H9 (cell line): ENCODE results near the gene LAYN. TPM values are rescaled to one million over a fixed set of nuclear protein-coding genes. Genes with fewer than 3 reads are reported as not detected.

ENCODE experiments used
- DNase-seq: peaks from one replicate; pipeline ENCODE4 v3.0.0-alpha.2; 2017
- H2AFZ ChIP-seq: one replicate; pipeline ENCODE4 v1.6.1; 2013; ENCODE audit warnings: mild to moderate bottlenecking, low read length, control low read depth, moderate library complexity
- H2AK5ac ChIP-seq: 2 replicates; pipeline ENCODE4 v1.6.1; 2013; ENCODE audit warnings: low read length, control low read depth, mixed read lengths; ENCODE audit not compliant: insufficient read length
- H2BK120ac ChIP-seq: one replicate; pipeline ENCODE4 v1.6.1; 2013; ENCODE audit warnings: low read depth, mild to moderate bottlenecking, low read length, control low read depth, inconsistent platforms; ENCODE audit not compliant: poor library complexity, severe bottlenecking
- H2BK12ac ChIP-seq: 2 replicates; pipeline ENCODE4 v1.6.1; 2013; ENCODE audit warnings: low read length, control low read depth, mixed read lengths, low read depth; ENCODE audit not compliant: insufficient read length
- H2BK15ac ChIP-seq: 2 replicates; pipeline ENCODE4 v1.6.1; 2013; ENCODE audit warnings: low read depth, low read length, control low read depth
- H2BK20ac ChIP-seq: one replicate; pipeline ENCODE4 v1.6.1; 2013; ENCODE audit warnings: low read depth, mild to moderate bottlenecking, low read length, control low read depth, inconsistent platforms; ENCODE audit not compliant: poor library complexity, severe bottlenecking
- H2BK5ac ChIP-seq: 2 replicates; pipeline ENCODE4 v1.6.1; 2013; ENCODE audit warnings: low read length, control low read depth, mixed read lengths; ENCODE audit not compliant: insufficient read length
- H3K14ac ChIP-seq: 2 replicates; pipeline ENCODE4 v1.6.1; 2013; ENCODE audit warnings: low read length, control low read depth; ENCODE audit not compliant: insufficient read depth
- H3K18ac ChIP-seq: 2 replicates; pipeline ENCODE4 v1.6.1; 2013; ENCODE audit warnings: low read depth, mild to moderate bottlenecking, mixed read lengths, low read length, control low read depth; ENCODE audit not compliant: insufficient read length
- H3K23ac ChIP-seq: 2 replicates; pipeline ENCODE4 v1.6.1; 2013; ENCODE audit warnings: low read length, control low read depth, mixed read lengths, low read depth; ENCODE audit not compliant: insufficient read length
- H3K23me2 ChIP-seq: 2 replicates; pipeline ENCODE4 v1.6.1; 2013; ENCODE audit warnings: low read depth, mild to moderate bottlenecking, mixed read lengths, low read length, control low read depth; ENCODE audit not compliant: insufficient read length, poor library complexity, severe bottlenecking
- H3K27ac ChIP-seq: 2 replicates; pipeline ENCODE4 v1.5.1; 2013; ENCODE audit warnings: low read length, control low read depth, mixed read lengths, low read depth; ENCODE audit not compliant: insufficient read length
- H3K27me3 ChIP-seq: 2 replicates; pipeline ENCODE4 v1.6.1; 2013; ENCODE audit warnings: low read length, control low read depth, inconsistent platforms; ENCODE audit not compliant: insufficient read depth
- H3K4ac ChIP-seq: 2 replicates; pipeline ENCODE4 v1.6.1; 2013; ENCODE audit warnings: low read depth, mild to moderate bottlenecking, control low read depth, inconsistent platforms, low read length, moderate library complexity
- H3K4me1 ChIP-seq: 2 replicates; pipeline ENCODE4 v1.6.1; 2013; ENCODE audit warnings: low read length, control low read depth, inconsistent platforms; ENCODE audit not compliant: insufficient read depth
- H3K4me2 ChIP-seq: 2 replicates; pipeline ENCODE4 v1.6.1; 2013; ENCODE audit warnings: low read length, control low read depth, mixed read lengths; ENCODE audit not compliant: insufficient read length, insufficient read depth
- H3K56ac ChIP-seq: 2 replicates; pipeline ENCODE4 v1.6.1; 2013; ENCODE audit warnings: low read depth, mild to moderate bottlenecking, mixed read lengths, low read length, control low read depth; ENCODE audit not compliant: insufficient read length
- H3K79me1 ChIP-seq: 2 replicates; pipeline ENCODE4 v1.6.1; 2013; ENCODE audit warnings: low read depth, mild to moderate bottlenecking, moderate library complexity, low read length, control low read depth, inconsistent platforms; ENCODE audit not compliant: insufficient read depth, poor library complexity, severe bottlenecking
- H3K79me2 ChIP-seq: 2 replicates; pipeline ENCODE4 v1.6.1; 2013; ENCODE audit warnings: low read length, control low read depth, inconsistent platforms; ENCODE audit not compliant: insufficient read depth
- H3K9ac ChIP-seq: 2 replicates; pipeline ENCODE4 v1.6.1; 2013; ENCODE audit warnings: low read length, control low read depth, mixed read lengths; ENCODE audit not compliant: insufficient read length; ENCODE audit errors: extremely low read depth
- H3K9me3 ChIP-seq: one replicate; pipeline ENCODE4 v1.6.1; 2013; ENCODE audit warnings: low read depth, low read length, inconsistent platforms; ENCODE audit not compliant: control insufficient read depth
- H3T11ph ChIP-seq: one replicate; pipeline ENCODE4 v1.6.1; 2013; ENCODE audit warnings: mild to moderate bottlenecking, low read length, control low read depth, inconsistent platforms
- H4K20me1 ChIP-seq: one replicate; pipeline ENCODE4 v1.6.1; 2013; ENCODE audit not compliant: control insufficient read depth, insufficient read length, insufficient read depth
- H4K5ac ChIP-seq: 2 replicates; pipeline ENCODE4 v1.6.1; 2013; ENCODE audit warnings: low read depth, mild to moderate bottlenecking, mixed read lengths, low read length, control low read depth; ENCODE audit not compliant: insufficient read length
- H4K8ac ChIP-seq: replicated peaks from 2 replicates; pipeline ENCODE4 v1.6.1; 2013; ENCODE audit warnings: low read length, control low read depth, mixed read lengths, low read depth; ENCODE audit not compliant: insufficient read length
- H4K91ac ChIP-seq: 2 replicates; pipeline ENCODE4 v1.6.1; 2013; ENCODE audit warnings: low read depth, mild to moderate bottlenecking, moderate library complexity, mixed read lengths, low read length, control low read depth; ENCODE audit not compliant: insufficient read length
- H3K27ac Mint-ChIP-seq, 3 experiments: 2 replicates in 2 of 3; 3 replicates in 1 of 3; pipeline ENCODE4 v1.8.0; 2020 to 2021; ENCODE audit warnings: mixed read lengths in 3 of 3, mild to moderate bottlenecking in 1 of 3, moderate library complexity in 1 of 3
- H3K27me3 Mint-ChIP-seq: 2 replicates; pipeline ENCODE4 v1.8.0; 2021; ENCODE audit warnings: low read depth, mild to moderate bottlenecking, moderate library complexity, mixed read lengths
- H3K36me3 Mint-ChIP-seq, 3 experiments: 2 replicates in 2 of 3; 3 replicates in 1 of 3; pipeline ENCODE4 v1.8.0; 2020 to 2021; ENCODE audit warnings: low read depth in 3 of 3, mixed read lengths in 3 of 3; ENCODE audit not compliant: insufficient read depth in 1 of 3
- H3K4me1 Mint-ChIP-seq, 2 experiments: 2 replicates each; pipeline ENCODE4 v1.8.0; 2020; ENCODE audit warnings: mixed read lengths in 2 of 2
- H3K4me3 Mint-ChIP-seq, 2 experiments: 2 replicates in 1 of 2; 3 replicates in 1 of 2; pipeline ENCODE4 v1.8.0; 2020 to 2021; ENCODE audit warnings: mild to moderate bottlenecking in 2 of 2, mixed read lengths in 2 of 2, moderate library complexity in 1 of 2
- H3K9me3 Mint-ChIP-seq, 2 experiments: 2 replicates in 1 of 2; 3 replicates in 1 of 2; pipeline ENCODE4 v1.8.0; 2020; ENCODE audit warnings: mild to moderate bottlenecking in 2 of 2, mixed read lengths in 2 of 2, moderate library complexity in 1 of 2
- CTCF ChIP-seq: fragments of 200-600 bp; sonication (generic); conservative IDR thresholded peaks from 3 replicates; pipeline ENCODE4 v1.8.0; 2021; ENCODE audit warnings: antibody characterized with exemption, mild to moderate bottlenecking
- WGBS: extraction: QIAGEN DNeasy Blood & Tissue Kit; methylation state at CpG from one replicate; pipeline ENCODE4 v1.1.7; 2013; ENCODE audit warnings: missing lambda C conversion rate, low lambda C conversion rate, mixed read lengths; ENCODE audit not compliant: insufficient read length; ENCODE audit errors: extremely low coverage; 5-methylcytosine and 5-hydroxymethylcytosine counted together
- total RNA-seq: library from RNA; stranded (reverse); gene quantifications from 2 replicates; pipeline ENCODE4 v1.2.1, GENCODE V29; 2021

Gene LAYN
- total RNA-seq, 1 experiment from 2014 or later: 3.1 TPM

GRCh38 chr11:111522426-111522825 lies 18.1 kb upstream of the LAYN start:
- no peak for TF ChIP-seq CTCF
- no peak overlapping the region for H2BK20ac ChIP-seq
- H3K56ac ChIP-seq: no peak overlapping the region
- H4K5ac ChIP-seq: no peak overlapping the region
- H3K27ac ChIP-seq: no peak overlapping the region
- H3K9ac ChIP-seq: no peak overlapping the region
- no peak overlapping the region for H3T11ph ChIP-seq
- Mint-ChIP-seq H3K27me3 (no peaks in the 10 kb centered on the region), H3K27ac (no peak overlapping the region), H3K4me1 (no peaks in the 10 kb centered on the region; a peak in 1 of 4 replicates), H3K4me3 (no peak overlapping the region), H3K36me3 (no peaks in the 10 kb centered on the region), H3K9me3 (no peaks in the 10 kb centered on the region)
- H3K79me2 ChIP-seq: no peaks in the 10 kb centered on the region
- no peak overlapping the region for H3K18ac ChIP-seq
- H2BK12ac ChIP-seq: no peak overlapping the region
- H3K9me3 ChIP-seq: no peaks in the 10 kb centered on the region
- no peak overlapping the region for H3K4me2 ChIP-seq
- no peak overlapping the region for H2AFZ ChIP-seq
- H3K79me1 ChIP-seq: no peaks in the 10 kb centered on the region
- no peak overlapping the region for H3K23ac ChIP-seq
- no peak overlapping the region for H3K4ac ChIP-seq
- no peak for DNase-seq
- H3K14ac ChIP-seq: no peak overlapping the region
- H3K4me1 ChIP-seq: no peaks in the 10 kb centered on the region
- no peak overlapping the region for H2BK15ac ChIP-seq
- H2BK120ac ChIP-seq: no peak overlapping the region
- no peaks in the 10 kb centered on the region for H3K23me2 ChIP-seq
- H4K20me1 ChIP-seq: no peaks in the 10 kb centered on the region
- H3K27me3 ChIP-seq: no peaks in the 10 kb centered on the region
- H2AK5ac ChIP-seq: no peak overlapping the region
- no peak overlapping the region for H2BK5ac ChIP-seq
- H4K8ac ChIP-seq: no peak overlapping the region
- WGBS: no CpG with 5 or more reads among the region's 5 CpGs
- no peak overlapping the region for H4K91ac ChIP-seq
